ENCODE measurements around the gene TRIM9.
"Not testable (repeated sequence)": the region's sequence is repeated elsewhere in the genome, so short reads cannot be mapped to it uniquely, and the experiment has no call there.

Gene TRIM9

GRCh38 chr14:50998612-50999011, 96.3 kb downstream of the TRIM9 start:
- DNase-seq: no peak

GRCh38 chr14:50997712-50998111, 97.2 kb downstream of the TRIM9 start:
- no peak for DNase-seq

DNA sequence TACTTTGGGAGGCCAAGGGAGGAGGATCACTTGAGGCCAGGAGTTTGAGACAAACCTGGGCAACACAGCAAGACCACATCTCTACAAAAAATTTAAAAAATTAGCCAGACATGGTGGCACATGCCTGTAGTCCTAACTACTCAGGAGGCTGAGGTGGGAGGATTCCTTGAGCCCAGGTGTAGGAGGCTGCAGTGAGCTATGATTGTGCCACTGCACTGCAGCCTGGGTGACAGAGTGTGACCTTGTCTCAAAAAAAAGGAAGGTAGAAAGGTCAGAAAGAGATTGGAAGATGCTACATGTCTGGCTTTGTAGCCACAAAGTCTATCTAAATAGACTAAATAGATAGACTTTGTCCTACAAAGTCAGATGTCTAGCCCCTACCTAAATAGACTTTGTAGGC, 100.7 kb downstream of the TRIM9 start:
- not testable (repeated sequence) for DNase-seq

GRCh38 chr14:50985859-50986331, 109.0 kb downstream of the TRIM9 start:
- no peak for DNase-seq

DNA sequence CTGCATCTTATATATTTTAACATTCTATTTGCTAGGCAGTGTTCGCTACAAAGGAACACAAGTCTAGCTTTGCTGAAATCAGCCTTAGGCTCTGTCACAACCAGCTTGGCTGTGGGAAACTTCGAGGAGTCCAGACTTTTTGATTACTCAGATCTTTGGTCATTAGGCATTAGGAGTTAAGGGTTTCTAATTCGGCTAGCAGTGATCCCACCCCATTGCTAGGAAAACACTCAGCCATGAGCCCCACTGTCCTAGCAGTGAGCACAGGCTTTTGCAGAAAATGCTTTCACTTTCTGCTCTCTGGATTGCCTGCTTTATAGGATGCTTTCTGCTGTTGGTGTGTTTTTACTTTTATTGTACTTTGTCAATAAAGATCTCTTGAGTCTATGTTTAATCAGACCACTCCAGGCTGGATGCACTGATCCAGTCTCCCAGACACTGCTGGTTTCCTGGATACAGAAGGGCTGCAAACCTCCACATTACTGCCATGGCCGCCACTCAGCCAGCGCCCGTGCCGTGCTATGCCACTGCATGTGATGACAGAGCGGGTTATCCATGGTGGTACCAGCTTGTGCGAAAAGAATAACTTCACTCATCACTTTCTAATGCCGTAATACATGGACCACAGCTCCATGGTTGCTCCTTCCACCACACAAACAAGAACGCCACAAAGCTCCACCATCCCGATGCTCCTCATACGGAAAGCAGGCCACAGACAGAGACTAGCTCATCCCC, 109.6 kb downstream of the TRIM9 start:
- no peak for DNase-seq

GRCh38 chr14:50984036-50984710, 110.7 kb downstream of the TRIM9 start:
- DNase-seq: no peak

DNA sequence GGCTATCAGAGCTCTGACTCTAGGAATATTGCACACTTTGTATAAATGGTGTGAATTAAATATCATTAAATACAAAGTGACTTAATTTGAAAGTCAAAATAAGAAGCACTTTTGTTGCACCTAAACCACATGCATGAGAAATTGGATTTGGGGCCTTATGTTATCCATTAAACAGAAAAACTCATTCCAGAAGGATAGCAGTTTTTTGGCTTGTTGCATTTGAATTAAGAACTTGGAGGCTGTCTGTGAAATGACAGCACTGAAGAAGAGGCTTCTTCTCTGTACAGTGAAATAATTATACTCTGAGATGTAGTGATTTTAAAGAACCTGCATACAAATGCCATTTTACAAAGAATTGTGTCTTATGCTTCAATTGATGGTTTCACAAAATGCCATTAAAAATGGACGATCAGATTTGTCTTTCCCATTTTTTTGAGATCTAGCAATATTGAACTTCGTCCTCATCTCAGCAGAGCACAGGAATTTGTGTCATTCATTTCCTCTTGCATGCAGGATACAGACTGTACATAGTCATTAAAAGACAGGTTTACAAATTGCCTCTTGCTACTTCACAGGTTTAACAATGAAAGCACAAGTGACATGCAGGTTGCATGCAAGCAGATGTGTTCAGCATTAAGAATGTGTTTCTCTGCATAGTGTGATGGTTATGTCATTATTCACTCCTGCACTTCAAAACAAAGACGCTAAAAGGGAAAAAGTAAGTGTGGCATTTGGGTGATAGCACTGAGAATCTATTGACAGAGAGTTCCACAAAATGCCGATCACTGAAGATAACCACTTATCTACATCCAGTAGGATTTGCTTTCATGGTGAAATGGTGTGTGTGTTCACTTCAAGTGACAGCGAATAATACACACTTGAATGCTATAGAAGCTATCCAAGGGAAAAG, 114.7 kb downstream of the TRIM9 start:
- DNase-seq: no peak

DNA sequence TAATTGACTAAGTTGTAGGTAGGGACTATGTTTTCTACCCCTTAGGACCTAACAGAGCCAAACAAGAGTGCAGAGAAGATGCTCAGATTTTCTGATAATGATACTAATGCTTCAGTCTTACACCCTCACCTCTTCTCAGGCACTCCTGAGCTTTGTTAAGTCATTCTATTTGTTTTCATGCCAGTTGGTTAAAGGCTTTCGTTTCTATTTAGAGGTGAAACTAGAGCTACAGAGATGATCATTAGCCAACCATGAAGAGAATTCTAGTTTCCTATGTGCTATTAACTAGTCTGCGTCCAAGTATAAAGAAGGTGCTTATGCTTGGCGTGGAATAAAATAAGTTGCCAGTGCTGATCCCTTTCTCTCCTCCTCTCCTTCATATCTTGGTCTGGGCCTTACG, 116.0 kb downstream of the TRIM9 start:
- no peak for DNase-seq

DNA sequence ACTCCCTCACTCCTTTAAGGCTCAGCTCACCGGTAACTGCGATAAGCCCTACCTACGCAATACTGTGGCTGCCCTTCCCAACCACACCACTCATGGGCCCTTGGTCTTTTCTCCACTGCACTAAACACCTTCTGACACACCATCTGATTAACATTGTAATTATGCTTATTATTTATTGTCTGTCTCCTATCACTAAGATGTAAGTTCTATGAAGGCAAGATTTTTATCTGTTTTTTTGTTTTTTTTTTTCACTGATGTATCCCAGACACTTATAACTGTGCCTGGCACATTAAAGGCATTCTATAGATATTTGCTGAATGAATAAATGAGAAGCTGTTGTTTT, 116.4 kb downstream of the TRIM9 start:
- DNase-seq: no peak

DNA sequence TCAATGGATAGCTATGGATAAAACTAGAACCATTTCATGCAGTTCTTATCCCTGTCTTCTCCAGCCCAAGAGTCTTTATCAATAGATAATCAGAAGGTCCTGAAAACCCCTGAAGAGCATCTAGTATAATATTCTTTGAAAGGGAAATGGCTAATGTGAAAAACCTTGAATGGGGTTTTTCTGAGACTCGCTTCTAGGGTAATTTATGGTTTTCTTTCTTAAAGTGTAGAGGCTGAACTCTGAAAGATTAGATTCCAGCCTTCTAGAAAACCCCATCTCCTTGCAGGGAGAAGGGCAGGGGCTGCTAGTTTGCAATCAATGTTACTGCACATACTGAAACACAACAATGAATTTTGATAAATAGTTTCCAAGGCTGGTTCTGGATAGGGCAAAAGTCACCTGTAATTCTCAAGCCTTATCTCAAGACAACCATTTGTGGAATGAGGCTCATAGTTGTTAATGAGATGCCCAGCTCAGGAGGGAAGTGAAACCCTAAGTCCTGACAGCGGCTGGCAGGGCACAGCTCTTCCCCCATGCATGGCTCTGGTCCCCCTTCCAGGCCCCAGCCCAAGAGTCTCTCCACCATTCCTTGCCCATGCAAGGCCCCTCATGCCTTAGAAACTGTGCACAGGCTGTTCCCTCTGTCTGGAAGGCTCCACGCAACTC, 116.9 kb downstream of the TRIM9 start:
- DNase-seq: no peak

DNA sequence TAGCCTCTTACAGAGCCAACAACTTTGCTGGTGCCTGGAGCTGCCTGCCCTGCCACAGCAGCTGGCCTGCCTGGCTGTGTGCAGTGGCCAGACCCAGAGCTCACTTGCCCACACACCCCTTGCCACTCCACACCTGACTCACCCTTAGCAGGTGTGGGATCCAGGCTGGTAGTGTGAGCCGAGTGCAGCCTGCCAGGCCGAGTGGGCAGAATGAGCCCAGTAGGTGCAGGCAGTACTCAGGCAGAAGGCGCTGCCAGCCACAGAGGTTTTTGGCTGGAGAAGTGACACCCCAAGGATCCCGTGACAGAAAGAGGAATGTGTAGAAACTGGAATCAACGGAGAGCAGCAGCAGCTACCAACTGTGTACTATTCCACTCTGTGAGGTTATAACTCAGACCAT, 120.8 kb downstream of the TRIM9 start:
- DNase-seq: no peak

- DNase-seq: no peak
Measured at GRCh38 chr14:50972734-50973133, 122.2 kb downstream of the TRIM9 start.

DNA sequence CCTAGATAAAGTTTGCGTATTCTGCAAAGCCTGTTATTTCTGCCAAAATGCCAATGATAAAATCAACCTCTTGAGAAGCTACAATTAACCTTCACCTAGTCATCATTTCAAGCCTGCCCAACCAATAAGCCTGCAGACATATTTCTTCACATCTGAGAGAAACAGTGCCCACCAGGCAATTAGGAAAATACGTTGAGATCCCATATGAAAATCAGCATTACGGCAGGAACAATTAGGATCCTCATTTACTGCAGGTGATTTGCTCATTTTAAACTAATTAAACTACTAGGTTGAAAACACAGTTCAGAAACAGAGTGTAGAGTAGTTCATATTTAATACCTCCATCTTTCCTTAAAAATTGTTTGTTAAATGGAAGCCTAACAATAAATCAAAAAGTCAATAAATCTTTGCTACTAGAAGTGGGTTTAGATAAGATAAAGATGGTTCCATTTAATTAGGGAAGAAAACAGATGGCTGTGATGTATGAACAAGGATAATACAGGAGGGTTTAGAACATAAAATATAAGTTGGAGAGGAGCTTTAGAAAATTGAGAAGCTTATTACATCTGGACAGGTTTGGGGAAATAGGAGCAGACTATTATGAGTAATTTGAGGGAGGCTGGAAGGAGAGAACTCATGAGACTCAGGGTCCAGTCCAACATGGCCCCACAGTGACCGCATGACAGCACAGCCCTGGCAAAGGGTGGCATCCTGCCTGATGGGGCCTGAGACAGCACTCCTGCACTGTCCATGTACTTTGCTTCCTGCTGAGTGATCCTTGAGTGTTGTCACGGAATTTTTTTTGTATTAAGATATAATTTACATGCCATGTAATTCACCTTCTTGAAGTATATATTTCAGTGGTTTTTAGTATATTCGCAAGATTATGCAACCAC, 123.8 kb downstream of the TRIM9 start:
- DNase-seq: no peak

DNA sequence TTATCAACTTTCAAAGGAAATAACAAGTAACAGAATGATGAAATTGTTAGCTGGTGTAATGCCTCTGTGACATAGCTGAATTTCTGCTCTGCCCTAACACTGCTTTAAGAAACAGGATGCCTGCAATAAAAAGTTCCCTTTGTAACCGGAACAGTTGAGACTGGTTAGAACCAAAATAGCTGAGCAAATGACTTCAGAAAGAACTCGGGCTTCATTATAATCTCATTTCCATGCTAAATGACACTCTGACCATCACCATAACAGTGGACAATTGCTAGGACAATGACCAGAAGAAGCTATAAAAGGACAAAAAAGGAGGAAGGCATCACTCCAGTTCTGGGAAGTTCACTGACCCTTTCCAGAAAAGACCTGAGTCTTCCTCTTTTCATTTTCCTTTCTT, 127.1 kb downstream of the TRIM9 start:
- DNase-seq: no peak

GRCh38 chr14:50967103-50967502, 127.8 kb downstream of the TRIM9 start:
- DNase-seq: no peak

DNA sequence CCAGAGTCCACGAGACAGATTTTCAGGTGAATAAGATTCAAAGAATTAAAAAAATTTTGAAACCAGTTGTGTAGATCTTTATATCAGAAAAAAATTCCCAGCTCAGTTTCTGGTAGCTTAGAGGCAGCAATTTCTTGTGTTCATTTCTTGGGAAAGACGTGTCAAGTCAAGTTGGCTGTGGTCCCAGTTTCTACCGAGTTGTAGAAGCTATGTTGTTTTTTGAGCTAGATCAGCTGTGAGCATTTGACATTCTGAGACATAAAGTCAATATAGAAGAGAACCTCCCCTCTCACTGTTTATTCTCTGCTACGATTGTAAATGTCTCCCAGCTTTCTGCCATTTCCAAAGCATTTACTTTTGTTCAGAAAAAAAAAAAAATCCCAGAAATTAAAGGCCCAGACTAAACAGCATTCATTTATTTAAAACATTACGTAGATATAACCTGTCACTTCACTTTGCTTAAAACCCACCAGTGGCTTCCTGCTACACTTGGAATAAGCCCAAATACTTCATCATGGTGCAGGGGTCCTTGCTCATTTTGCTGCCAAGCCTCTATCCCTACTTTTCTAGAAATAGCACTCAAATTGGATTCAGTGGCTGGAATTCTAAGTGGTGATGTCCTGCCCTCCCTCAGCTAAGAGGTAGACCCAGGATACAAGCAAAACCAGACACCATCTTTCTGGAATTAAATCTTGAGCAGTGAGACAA, 130.1 kb downstream of the TRIM9 start:
- no peak for DNase-seq

- DNase-seq: no peak
Measured at GRCh38 chr14:50963919-50964318, 131.0 kb downstream of the TRIM9 start.

DNA sequence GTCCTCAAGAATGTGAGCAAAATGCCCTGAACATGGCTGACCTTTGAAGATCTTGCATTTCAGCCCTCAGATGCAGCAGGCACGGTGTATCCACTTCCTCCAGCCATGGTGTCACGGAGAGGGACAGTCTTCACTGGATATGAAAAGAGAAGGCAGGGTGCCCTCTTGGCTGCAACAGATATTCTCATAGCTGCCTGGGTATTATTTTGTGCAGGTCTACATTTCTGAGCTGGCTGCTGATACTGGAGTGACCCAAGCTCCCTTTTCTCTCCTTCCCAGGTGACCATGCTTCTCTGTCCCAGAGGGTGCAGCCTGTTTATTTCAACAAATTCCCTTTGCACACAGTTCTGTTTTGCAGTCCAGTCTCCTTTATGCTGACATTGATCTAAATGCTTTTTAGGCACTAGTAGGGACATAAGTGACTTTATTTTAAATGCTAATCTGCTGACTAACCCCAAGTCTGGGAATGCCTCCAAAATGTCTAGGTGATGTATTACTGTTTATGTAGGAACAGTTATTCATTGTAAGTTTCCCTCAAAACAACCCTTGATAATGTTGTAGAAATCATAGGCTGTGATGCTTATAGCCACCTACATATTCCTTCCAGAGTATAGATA, 133.2 kb downstream of the TRIM9 start:
- no peak for DNase-seq

DNA sequence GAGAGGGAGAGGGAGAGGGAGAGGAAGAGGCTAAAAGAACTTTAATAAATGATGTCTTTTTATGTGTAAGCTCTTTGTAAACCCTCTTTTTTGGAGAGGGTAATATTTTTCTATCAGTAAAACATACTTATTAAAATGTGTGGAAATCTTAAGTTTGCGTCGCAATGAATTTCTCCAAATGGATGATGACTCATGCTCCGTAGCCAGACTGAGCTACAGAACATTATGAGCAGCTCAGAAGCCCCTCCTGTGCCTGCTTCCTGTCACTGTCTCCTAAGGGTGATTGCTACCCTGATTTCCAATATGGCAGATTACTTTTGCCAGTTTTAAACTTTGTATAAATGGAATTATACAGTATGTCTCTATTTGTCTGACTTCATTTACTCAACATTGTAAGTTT, 137.6 kb downstream of the TRIM9 start:
- DNase-seq: no peak

DNA sequence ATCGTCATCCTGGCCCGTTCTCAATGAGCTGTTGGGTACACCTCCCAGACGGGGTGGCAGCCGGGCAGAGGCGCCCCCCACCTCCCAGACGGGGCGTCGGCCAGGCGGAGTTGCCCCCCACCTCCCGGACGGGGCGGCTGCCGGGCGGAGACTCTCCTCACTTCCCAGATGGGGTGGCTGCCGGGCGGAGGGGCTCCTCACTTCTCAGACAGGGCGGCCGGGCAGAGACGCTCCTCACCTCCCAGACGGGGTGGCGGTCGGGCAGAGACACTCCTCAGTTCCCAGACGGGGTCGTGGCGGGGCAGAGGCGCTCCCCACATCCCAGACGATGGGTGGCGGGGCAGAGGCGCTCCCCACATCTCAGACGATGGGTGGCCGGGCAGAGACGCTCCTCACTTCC, 138.5 kb downstream of the TRIM9 start:
- DNase-seq: not testable (repeated sequence)

All from NCI-H748 treated with DMSO at 0.1 percent for 48 hours (cell line).